MM.1S (cell line): ENCODE results near the gene ZC3H4.

Experiments used
- DNase-seq: peaks from one replicate; pipeline ENCODE4 v3.0.0-alpha.2; 2015
- H2AFZ ChIP-seq: fragments of 300-600 bp; sonication (generic); 2 replicates; pipeline ENCODE4 v1.6.0; 2016; ENCODE audit warnings: antibody characterized with exemption, low read length
- H3F3A ChIP-seq: fragments of 300-600 bp; sonication (generic); 2 replicates; pipeline ENCODE4 v1.6.1; 2016; ENCODE audit warnings: mild to moderate bottlenecking, antibody characterized with exemption, low read length, moderate library complexity, mixed read lengths; ENCODE audit not compliant: insufficient read depth
- H3K27ac ChIP-seq: fragments of 300-600 bp; sonication (generic); 2 replicates; pipeline ENCODE4 v1.5.1; 2016; ENCODE audit warnings: mild to moderate bottlenecking, low read length
- H3K27me3 ChIP-seq: fragments of 300-600 bp; sonication (generic); replicated peaks from 2 replicates; pipeline ENCODE4 v1.6.0; 2016; ENCODE audit warnings: low read length; ENCODE audit not compliant: insufficient read depth
- H3K36me3 ChIP-seq: fragments of 300-600 bp; sonication (generic); replicated peaks from 2 replicates; pipeline ENCODE4 v1.6.1; 2016; ENCODE audit warnings: mild to moderate bottlenecking, low read length, mixed read lengths; ENCODE audit not compliant: insufficient read depth
- H3K4me1 ChIP-seq: fragments of 300-600 bp; sonication (generic); 2 replicates; pipeline ENCODE4 v1.6.1; 2016; ENCODE audit warnings: low read length, mixed read lengths
- H3K4me2 ChIP-seq: fragments of 300-600 bp; sonication (generic); 2 replicates; pipeline ENCODE4 v1.6.0; 2016; ENCODE audit warnings: low read depth, low read length
- H3K4me3 ChIP-seq: fragments of 300-600 bp; sonication (generic); 2 replicates; pipeline ENCODE4 v1.5.1; 2016; ENCODE audit warnings: low read length, mixed read lengths
- H3K79me2 ChIP-seq: fragments of 300-600 bp; sonication (generic); 2 replicates; pipeline ENCODE4 v1.6.1; 2016; ENCODE audit warnings: mixed run types, low read length, mixed read lengths
- H3K9ac ChIP-seq: fragments of 300-600 bp; sonication (generic); 2 replicates; pipeline ENCODE4 v1.6.1; 2016; ENCODE audit warnings: low read length, mixed read lengths
- H3K9me2 ChIP-seq: fragments of 300-600 bp; sonication (generic); replicated peaks from 2 replicates; pipeline ENCODE4 v1.6.1; 2016; ENCODE audit warnings: mild to moderate bottlenecking, low read length, mixed read lengths; ENCODE audit not compliant: insufficient read depth
- H3K9me3 ChIP-seq: fragments of 300-600 bp; sonication (generic); replicated peaks from 2 replicates; pipeline ENCODE4 v1.6.1; 2016; ENCODE audit warnings: mild to moderate bottlenecking, low read length, mixed read lengths; ENCODE audit not compliant: insufficient read depth
- H4K20me1 ChIP-seq: fragments of 300-600 bp; sonication (generic); 2 replicates; pipeline ENCODE4 v1.6.1; 2016; ENCODE audit warnings: mild to moderate bottlenecking, low read length, moderate library complexity, mixed read lengths; ENCODE audit not compliant: insufficient read depth
- EZH2 ChIP-seq: fragments of 300-600 bp; sonication (generic); optimal IDR thresholded peaks from 2 replicates; pipeline ENCODE3; 2017; ENCODE audit warnings: low read depth, mild to moderate bottlenecking, antibody characterized with exemption, low read length, mixed read lengths
- EZH2phosphoT487 ChIP-seq: fragments of 300-600 bp; sonication (generic); IDR thresholded peaks from 2 replicates; pipeline ENCODE4 v1.6.1; 2018; ENCODE audit warnings: antibody characterized with exemption, low read length
- TF ChIP-seq, protein P1 (sequence below): fragments of 300-600 bp; sonication (generic); IDR thresholded peaks from 2 replicates; pipeline ENCODE4 v1.5.1; 2016; ENCODE audit warnings: antibody characterized with exemption, low read length, mixed read lengths

ZC3H4 gene

DNA sequence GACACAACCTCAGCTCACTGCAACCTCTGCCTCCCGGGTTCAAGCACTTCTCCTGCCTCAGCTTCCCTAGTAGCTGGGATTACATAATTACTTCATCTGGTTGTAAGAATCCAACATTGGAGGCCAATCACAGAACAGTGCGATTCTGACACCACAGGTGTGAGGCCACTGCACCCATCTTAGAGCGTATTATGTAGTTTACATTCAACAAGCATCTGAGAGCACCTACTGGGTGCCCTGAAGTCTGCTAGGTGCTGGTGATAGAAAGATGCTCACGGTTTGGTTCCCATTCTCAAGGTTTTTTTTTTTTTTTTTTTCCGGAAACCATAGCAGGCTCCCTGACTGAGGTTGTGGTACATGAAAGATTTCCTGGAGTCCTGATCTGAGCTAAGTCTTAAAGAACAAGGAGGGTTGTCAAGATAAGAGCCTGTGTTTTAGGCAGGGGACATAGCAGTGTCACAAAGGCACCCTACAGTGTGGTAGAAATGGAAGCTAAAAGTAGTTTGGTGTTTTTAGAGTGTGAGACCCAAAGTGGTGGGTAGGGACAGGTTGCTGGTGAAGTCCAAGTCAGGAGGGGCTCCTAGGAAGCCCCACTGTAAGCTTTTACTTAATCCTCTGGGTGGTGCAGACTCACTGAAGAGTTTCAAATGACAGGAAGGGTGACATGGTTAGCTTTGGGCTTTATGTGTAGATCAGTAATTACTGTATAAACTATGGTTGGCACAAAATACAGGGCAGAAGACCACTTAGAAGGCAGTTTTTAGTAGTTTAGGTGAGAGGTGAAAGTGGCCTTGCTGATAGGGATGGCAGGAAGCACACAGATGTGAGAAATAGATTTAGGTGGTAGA is 32.3 kb upstream of the ZC3H4 start:
- no peak overlapping the region for H3K9ac ChIP-seq
- H3K9me3 ChIP-seq = no peaks in the 10 kb centered on the region
- no peak overlapping the region for H3K4me2 ChIP-seq
- no peak overlapping the region for H3K4me3 ChIP-seq
- H3K36me3 ChIP-seq = peaks cover 18% of the 10 kb centered on the region
- DNase-seq = no peak
- no peak overlapping the region for H3K27ac ChIP-seq
- no peaks in the 10 kb centered on the region for H3K27me3 ChIP-seq
- H3K9me2 ChIP-seq = no peaks in the 10 kb centered on the region
- H3F3A ChIP-seq = no peaks in the 10 kb centered on the region
- no peak overlapping the region for H2AFZ ChIP-seq
- H4K20me1 ChIP-seq = peaks cover 9% of the 10 kb centered on the region; the same call in 1 of the 2 replicates
- H3K79me2 ChIP-seq = peaks cover 94% of the 10 kb centered on the region
- no peak for TF ChIP-seq EZH2
- TF ChIP-seq, protein P1, sequence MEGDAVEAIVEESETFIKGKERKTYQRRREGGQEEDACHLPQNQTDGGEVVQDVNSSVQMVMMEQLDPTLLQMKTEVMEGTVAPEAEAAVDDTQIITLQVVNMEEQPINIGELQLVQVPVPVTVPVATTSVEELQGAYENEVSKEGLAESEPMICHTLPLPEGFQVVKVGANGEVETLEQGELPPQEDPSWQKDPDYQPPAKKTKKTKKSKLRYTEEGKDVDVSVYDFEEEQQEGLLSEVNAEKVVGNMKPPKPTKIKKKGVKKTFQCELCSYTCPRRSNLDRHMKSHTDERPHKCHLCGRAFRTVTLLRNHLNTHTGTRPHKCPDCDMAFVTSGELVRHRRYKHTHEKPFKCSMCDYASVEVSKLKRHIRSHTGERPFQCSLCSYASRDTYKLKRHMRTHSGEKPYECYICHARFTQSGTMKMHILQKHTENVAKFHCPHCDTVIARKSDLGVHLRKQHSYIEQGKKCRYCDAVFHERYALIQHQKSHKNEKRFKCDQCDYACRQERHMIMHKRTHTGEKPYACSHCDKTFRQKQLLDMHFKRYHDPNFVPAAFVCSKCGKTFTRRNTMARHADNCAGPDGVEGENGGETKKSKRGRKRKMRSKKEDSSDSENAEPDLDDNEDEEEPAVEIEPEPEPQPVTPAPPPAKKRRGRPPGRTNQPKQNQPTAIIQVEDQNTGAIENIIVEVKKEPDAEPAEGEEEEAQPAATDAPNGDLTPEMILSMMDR = no peak
- TF ChIP-seq EZH2phosphoT487 = no peak
- no peaks in the 10 kb centered on the region for H3K4me1 ChIP-seq

DNA sequence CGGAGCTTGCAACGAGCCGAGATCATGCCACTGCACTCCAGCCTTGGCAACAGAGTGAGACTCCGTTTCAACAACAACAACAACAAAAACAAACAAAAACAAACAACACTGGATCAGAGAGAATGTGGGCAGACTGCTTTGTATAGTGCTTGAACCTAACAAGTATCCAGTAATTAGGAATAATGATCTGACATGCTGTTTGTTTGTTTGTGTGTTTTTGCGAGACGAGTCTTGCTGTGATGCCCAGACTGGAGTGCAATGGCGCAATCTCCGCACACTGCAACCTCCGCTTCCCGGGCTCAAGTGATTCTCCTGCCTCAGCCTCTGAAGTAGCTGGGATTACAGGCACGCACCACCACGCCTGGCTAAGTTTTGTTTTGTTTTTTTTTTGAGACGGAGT is 31.1 kb upstream of the ZC3H4 start:
- TF ChIP-seq EZH2phosphoT487 (no peak), EZH2 (no peak)
- H3F3A ChIP-seq = no peaks in the 10 kb centered on the region

DNA sequence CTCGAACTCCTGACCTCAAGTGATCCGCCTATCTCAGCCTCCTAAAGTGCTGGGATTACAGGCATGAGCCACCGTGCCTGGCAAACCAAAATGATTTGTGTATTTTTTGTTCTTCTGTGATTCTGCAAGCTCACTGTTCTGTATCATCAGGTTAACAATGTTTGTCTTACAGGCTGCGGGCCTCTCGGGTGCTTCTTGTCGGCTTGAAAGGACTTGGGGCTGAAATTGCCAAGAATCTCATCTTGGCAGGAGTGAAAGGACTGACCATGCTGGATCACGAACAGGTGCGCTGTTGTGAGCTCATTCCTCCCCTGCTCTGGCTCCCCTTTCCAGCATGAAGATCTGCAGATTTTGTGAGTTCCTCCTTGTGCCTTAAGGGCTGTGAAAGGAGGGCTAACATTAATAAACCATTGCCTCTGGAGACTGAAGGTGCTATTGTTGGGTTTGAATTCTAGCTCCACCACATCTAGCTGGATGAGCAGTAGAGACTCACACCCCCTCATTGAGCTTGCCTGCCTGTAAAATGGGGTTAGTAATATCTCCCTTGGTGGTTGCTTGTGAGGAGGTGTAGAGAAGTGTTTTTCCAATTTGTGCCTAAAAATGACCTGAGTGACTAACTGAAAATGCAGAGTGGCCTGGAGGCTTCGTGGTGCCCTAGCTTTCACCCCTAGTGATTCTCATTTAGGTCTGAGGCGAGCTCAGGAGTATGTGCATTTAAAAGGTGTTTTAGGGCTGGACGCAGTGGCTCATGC is 29.9 kb upstream of the ZC3H4 start:
- Histone ChIP-seq H3K36me3 (peaks cover 14% of the 10 kb centered on the region), H3K4me1 (no peaks in the 10 kb centered on the region), H3F3A (no peaks in the 10 kb centered on the region), H3K27me3 (no peaks in the 10 kb centered on the region), H3K4me2 (no peak overlapping the region), H2AFZ (no peak overlapping the region), H3K9me3 (no peaks in the 10 kb centered on the region), H3K27ac (no peak overlapping the region), H3K9me2 (no peaks in the 10 kb centered on the region), H4K20me1 (peaks cover 12% of the 10 kb centered on the region; the same call in 1 of the 2 replicates), H3K9ac (no peak overlapping the region), H3K4me3 (no peak overlapping the region), H3K79me2 (peaks cover 96% of the 10 kb centered on the region)
- DNase-seq = no peak
- TF ChIP-seq EZH2phosphoT487 (no peak), EZH2 (no peak)
- TF ChIP-seq, protein P1 = no peak

More for the DNA sequence above, 31.1 kb upstream of the ZC3H4 start:
- H3K4me2 ChIP-seq = no peak overlapping the region
- no peaks in the 10 kb centered on the region for H3K9me2 ChIP-seq
- H3K27ac ChIP-seq = no peak overlapping the region
- no peak for DNase-seq
- no peak overlapping the region for H3K9ac ChIP-seq
- no peaks in the 10 kb centered on the region for H3K9me3 ChIP-seq
- peaks cover 14% of the 10 kb centered on the region for H3K36me3 ChIP-seq
- H3K79me2 ChIP-seq = peaks cover 95% of the 10 kb centered on the region
- H3K4me1 ChIP-seq = no peaks in the 10 kb centered on the region
- peaks cover 7% of the 10 kb centered on the region; the same call in 1 of the 2 replicates for H4K20me1 ChIP-seq
- no peak overlapping the region for H3K4me3 ChIP-seq
- no peaks in the 10 kb centered on the region for H3K27me3 ChIP-seq
- H2AFZ ChIP-seq = no peak overlapping the region
